Ovary (tissue), 9 donors: ENCODE data around the gene RING1. TPM values are rescaled to one million over a fixed set of nuclear protein-coding genes. Genes with fewer than 3 reads are reported as not detected.

ENCODE experiments used
- DNase-seq, 5 donors: peaks; one replicate each; pipeline ENCODE4 v3.0.0-alpha.2; 2019 to 2020
- H3K27ac ChIP-seq, 2 donors: fragments of 200-600 bp; one replicate each; pipeline versions ENCODE4 v1.5.1 to v1.8.0; 2019 to 2022
- H3K27me3 ChIP-seq: fragments of 200-600 bp; one replicate; pipeline ENCODE4 v1.8.0; 2022
- H3K36me3 ChIP-seq: fragments of 200-600 bp; sonication (generic); one replicate; pipeline ENCODE4 v1.5.1; 2019
- H3K4me1 ChIP-seq: one replicate; pipeline ENCODE4 v1.8.1; 2013; ENCODE audit warnings: mild to moderate bottlenecking, moderate library complexity; ENCODE audit not compliant: insufficient read depth
- H3K4me3 ChIP-seq: fragments of 200-600 bp; sonication (generic); one replicate; pipeline ENCODE4 v1.5.1; 2017
- H3K9me3 ChIP-seq, 2 donors: fragments of 200-600 bp in 1 of 2; sonication (generic) in 1 of 2; one replicate each; pipeline versions ENCODE4 v1.5.1 to v1.8.1; 2013 to 2019; ENCODE audit warnings: mild to moderate bottlenecking in 1 of 2, moderate library complexity in 1 of 2
- EP300 ChIP-seq: sonication (generic); formaldehyde crosslinking; IDR thresholded peaks from one replicate; pipeline ENCODE4 v1.6.1; 2017; ENCODE audit warnings: antibody characterized with exemption
- POLR2A ChIP-seq: fragments of 450-650 bp; IDR thresholded peaks from one replicate; pipeline ENCODE4 v1.6.1; 2017; ENCODE audit warnings: antibody characterized with exemption, mild to moderate bottlenecking, moderate library complexity
- WGBS, 3 donors: extraction: QIAGEN DNeasy Blood & Tissue Kit in 1 of 3; methylation state at CpG; one replicate each; pipeline versions ENCODE4 v1.1.5 to v1.1.7; 2013 to 2017; 5-methylcytosine and 5-hydroxymethylcytosine counted together
- intact Hi-C, 4 donors: fragments of 100-400 bp; cut with DNase I; formaldehyde crosslinking; loops; one replicate each; pipeline versions ENCODE4 v1.11.0 to v1.15.1; 2022 to 2023
- polyA plus RNA-seq, 2 donors: library from polyadenylated mRNA; stranded (reverse); fragments of 200-250 nt in 1 of 2; fragments of 350-450 nt in 1 of 2; fragmentation: Illumina TruSeq in 1 of 2; extraction: RNeasy Lipid Tissue Mini Kit (QIAGEN cat#74804) in 1 of 2; gene quantifications; one replicate each; pipeline ENCODE4 v1.2.3, GENCODE V29; 2013 to 2014
- total RNA-seq, 7 donors: library from RNA; depleted of rRNA in 2 of 7; stranded (reverse); fragments of >200 nt in 2 of 7; fragmentation: NEBNext Ultra II Directional in 3 of 7; extraction: Animal tissue kit (Norgen Biotek cat#: 25700) in 3 of 7; gene quantifications; one replicate each; pipeline versions ENCODE4 v1.1.0 to v1.2.4, GENCODE V29; 2016 to 2023
- TF ChIP-seq, protein P1 (sequence below), 3 donors: fragments of 450-650 bp in 2 of 3; fragments of 200-600 bp in 1 of 3; IDR thresholded peaks; one replicate each; pipeline versions ENCODE4 v1.5.1 to v1.8.0; 2016 to 2022; ENCODE audit warnings: antibody characterized with exemption in 3 of 3, mild to moderate bottlenecking in 1 of 3
- donor health status: DM: no; HTN: no; CAD: no; lungs with moderate emphysema.
- donor health status: DM: no; HTN: no; CAD: no.
- donor health status: Bipolar disorder and iron deficiency.
- donor health status: DM: yes; HTN: yes; CAD: no.
- donor health status: DM: no; HTN: no; CAD: no.
- donor health status: DM: yes; HTN: yes; CAD: no.

The RING1 gene
- total and polyA plus RNA-seq, 9 donors: 20.7 to 70.6 (median 51.7) TPM

DNA sequence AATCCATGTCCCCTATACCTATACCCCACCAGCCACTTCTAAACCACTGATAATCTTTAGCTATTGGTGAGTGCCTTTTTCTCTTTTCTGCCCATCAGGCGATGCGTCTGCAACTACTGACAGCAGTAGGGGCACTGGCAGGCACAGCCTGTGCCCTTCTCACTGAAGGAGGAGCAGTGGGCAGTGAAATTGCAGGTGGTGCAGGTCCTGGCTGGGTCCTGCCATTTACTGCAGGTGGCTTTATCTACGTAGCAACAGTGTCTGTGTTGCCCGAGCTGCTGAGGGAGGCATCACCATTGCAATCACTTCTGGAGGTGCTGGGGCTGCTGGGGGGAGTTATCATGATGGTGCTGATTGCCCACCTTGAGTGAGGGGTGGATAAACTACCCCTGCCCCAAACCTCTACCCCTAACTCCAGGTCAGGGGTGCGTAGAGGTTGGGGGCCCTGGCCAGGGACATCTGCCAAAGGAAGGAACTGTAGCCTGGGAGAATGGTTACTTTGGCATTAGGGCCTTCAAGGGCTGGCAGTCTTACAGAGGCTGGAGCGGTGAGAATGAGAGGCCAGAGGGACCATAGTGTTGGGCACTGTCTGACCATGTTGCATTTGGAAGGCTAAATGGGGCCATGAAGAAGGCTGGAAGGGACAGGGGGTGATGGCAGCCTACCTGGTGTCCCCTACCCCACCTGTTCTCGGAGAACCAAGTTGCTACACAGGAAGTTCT is 4.7 kb upstream of the RING1 start:
- H3K27me3 ChIP-seq: no peaks in the 10 kb centered on the region
- 87 to 91% (median 89%) methylated on average over 7 of the region's 7 CpGs for WGBS, 3 donors
- H3K9me3 ChIP-seq: no peaks in the 10 kb centered on the region
- H3K27ac ChIP-seq: no peak overlapping the region
- DNase-seq: no peak
- no peaks in the 10 kb centered on the region for H3K36me3 ChIP-seq
- intact Hi-C loops: no loop called here
- H3K4me1 ChIP-seq: peaks cover 31% of the 10 kb centered on the region
- no peak overlapping the region for H3K4me3 ChIP-seq
- TF ChIP-seq POLR2A (no peak), EP300 (no peak)
- TF ChIP-seq, protein P1, sequence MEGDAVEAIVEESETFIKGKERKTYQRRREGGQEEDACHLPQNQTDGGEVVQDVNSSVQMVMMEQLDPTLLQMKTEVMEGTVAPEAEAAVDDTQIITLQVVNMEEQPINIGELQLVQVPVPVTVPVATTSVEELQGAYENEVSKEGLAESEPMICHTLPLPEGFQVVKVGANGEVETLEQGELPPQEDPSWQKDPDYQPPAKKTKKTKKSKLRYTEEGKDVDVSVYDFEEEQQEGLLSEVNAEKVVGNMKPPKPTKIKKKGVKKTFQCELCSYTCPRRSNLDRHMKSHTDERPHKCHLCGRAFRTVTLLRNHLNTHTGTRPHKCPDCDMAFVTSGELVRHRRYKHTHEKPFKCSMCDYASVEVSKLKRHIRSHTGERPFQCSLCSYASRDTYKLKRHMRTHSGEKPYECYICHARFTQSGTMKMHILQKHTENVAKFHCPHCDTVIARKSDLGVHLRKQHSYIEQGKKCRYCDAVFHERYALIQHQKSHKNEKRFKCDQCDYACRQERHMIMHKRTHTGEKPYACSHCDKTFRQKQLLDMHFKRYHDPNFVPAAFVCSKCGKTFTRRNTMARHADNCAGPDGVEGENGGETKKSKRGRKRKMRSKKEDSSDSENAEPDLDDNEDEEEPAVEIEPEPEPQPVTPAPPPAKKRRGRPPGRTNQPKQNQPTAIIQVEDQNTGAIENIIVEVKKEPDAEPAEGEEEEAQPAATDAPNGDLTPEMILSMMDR (IDR thresholded peaks at IDR 0.05): no peak

DNA sequence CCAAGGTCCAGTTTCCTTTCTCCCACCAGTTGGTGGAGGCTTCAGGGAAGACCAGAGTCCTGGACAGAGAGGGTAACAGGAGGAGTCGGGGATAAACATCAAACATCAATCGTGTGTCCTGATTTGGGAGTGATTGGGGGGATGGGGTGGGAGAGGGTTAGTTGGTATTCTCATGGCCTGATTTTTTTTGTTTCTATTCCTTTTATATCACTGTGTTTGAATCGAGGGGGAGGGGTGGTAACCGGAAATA is 4.2 kb upstream of the RING1 start:
- Histone ChIP-seq H3K4me3 (peak overlapping the region; percentile 57), H3K36me3 (no peaks in the 10 kb centered on the region), H3K27me3 (no peaks in the 10 kb centered on the region), H3K4me1 (peaks cover 31% of the 10 kb centered on the region), H3K27ac (no peak overlapping the region), H3K9me3 (no peaks in the 10 kb centered on the region)
- intact Hi-C loops: no loop called here
- TF ChIP-seq, protein P1 (IDR thresholded peaks at IDR 0.05): no peak
- no peak for TF ChIP-seq EP300
- no peak for TF ChIP-seq POLR2A
- no peak for DNase-seq
- WGBS, 3 donors: 2 to 13% (median 6%) methylated on average over 4 of the region's 4 CpGs

DNA sequence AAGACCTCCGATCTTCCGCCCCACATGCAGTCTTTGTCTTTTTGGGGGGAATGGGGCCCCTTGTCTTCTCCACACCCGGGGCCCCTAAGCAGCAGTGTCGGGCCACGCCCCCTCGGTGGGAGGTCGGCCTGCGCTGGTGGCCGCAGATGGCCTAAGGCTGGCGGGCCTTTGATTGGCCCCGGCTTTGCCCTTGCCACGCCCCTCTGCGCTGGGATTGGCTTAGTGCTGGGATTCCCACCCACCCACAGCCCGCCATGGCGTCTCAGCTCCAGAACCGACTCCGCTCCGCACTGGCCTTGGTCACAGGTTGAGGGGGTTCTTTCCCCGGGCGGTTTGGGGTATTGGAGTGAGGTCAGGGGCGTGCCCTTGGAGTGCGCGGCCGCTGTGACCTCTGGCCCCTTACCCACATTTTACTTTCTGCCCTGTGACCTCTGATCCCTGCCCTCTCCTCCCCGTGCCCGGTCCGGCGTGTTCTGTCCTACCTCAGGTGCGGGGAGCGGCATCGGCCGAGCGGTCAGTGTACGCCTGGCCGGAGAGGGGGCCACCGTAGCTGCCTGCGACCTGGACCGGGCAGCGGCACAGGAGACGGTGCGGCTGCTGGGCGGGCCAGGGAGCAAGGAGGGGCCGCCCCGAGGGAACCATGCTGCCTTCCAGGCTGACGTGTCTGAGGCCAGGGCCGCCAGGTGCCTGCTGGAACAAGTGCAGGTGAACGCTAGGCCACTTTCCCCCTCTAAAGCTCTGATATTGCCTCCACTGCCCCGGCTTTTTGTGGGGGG is 3.7 kb upstream of the RING1 start, which contains the start of gene HSD17B8:
HSD17B8 (plus strand) TSS at position 241 of the 776 bp plus-strand sequence; CDS start at position 255, 14 bp downstream.
- Histone ChIP-seq H3K27ac (no peak within 1 kb of the TSS), H3K4me3 (peak within 1 kb of the TSS; percentile 57), H3K4me1 (peaks cover 31% of the 10 kb centered on the region), H3K36me3 (no peaks in the 10 kb centered on the region), H3K9me3 (no peaks in the 10 kb centered on the region), H3K27me3 (no peaks in the 10 kb centered on the region)
- intact Hi-C loops: no loop called here
- no peak for TF ChIP-seq POLR2A
- TF ChIP-seq, protein P1 (IDR thresholded peaks at IDR 0.05): peak in 1 of 3 donors; percentile 15
- DNase-seq: peak; percentile 90 to 95 (median 91)
- 2 to 4% (median 2%) methylated on average over 45 to 48 of the region's 48 CpGs for WGBS, 3 donors

DNA sequence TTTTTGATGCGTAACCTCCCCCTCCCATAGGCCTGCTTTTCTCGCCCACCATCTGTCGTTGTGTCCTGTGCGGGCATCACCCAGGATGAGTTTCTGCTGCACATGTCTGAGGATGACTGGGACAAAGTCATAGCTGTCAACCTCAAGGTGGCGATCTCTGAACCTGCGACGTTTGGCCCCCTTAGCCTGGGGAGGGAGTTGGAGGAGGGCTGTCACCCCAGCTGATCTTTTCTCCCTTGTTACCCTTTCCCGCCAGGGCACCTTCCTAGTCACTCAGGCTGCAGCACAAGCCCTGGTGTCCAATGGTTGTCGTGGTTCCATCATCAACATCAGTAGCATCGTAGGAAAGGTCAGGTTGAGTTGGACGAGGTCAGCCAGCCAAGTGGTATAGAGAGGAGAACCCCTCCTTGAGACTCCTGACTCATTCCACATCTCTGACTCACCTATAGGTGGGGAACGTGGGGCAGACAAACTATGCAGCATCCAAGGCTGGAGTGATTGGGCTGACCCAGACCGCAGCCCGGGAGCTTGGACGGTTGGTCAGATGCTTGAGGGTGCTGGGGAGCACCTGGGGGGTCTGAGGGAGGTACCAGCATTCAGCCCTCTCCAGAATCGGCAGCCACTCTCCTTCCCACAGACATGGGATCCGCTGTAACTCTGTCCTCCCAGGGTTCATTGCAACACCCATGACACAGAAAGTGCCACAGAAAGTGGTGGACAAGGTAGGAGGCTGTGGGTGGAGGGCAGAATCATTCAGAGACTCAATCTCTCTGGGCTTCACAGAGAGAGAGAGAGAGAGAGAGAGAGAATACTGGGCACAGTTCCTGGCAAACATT is 2.9 kb upstream of the RING1 start:
- no peak for DNase-seq
- Histone ChIP-seq H3K27ac (no peak overlapping the region), H3K9me3 (no peaks in the 10 kb centered on the region), H3K4me3 (peak overlapping the region; percentile 57), H3K27me3 (no peaks in the 10 kb centered on the region), H3K4me1 (peaks cover 31% of the 10 kb centered on the region), H3K36me3 (no peaks in the 10 kb centered on the region)
- 54 to 58% (median 54%) methylated on average over 17 of the region's 17 CpGs for WGBS, 3 donors
- TF ChIP-seq EP300 (no peak), POLR2A (no peak)
- TF ChIP-seq, protein P1 (IDR thresholded peaks at IDR 0.05): no peak
- intact Hi-C loops: no loop called here
